HG03175 (cell line): ENCODE measurements around the gene RAB31.
A peak's percentile ranks its signal among the peaks of the same experiment; 100 is the strongest.
"Not testable (repeated sequence)": the region's sequence is repeated elsewhere in the genome, so short reads cannot be mapped to it uniquely, and the experiment has no call there.

Source experiments
- ATAC-seq: cut with Tn5 transposase; IDR thresholded peaks from one replicate; pipeline ENCODE4 v1.9.1; 2021; ENCODE audit warnings: mild to moderate bottlenecking, moderate library complexity; ENCODE audit not compliant: unreplicated experiment

Gene RAB31

GRCh38 chr18:9757827-9758621 lies 49.9 kb downstream of the RAB31 start:
- ATAC-seq = no peak

- no peak for ATAC-seq
These were observed 50.5 kb downstream of the RAB31 start for GRCh38 chr18:9758624-9759075.

GRCh38 chr18:9760641-9761040 lies 52.5 kb downstream of the RAB31 start:
- ATAC-seq = no peak

DNA sequence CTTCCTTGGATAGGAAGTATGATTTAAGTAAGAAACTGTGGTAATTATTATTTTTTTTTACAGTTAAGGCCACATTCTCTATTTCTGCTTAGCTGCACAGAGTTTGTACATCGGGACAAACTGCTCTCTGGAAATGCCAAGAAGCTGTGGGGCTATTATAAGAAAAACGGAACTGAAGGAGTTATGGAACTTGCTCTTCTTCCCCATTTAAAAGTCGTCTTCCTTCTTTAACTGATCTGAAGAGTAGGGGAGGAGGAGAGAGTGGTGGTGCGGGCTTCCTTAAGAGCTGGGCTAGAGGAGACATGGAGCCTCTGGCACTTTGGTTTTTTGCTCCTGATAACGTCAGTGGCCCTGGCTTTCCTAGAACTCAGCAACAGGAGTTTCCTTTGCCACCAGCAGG lies 54.4 kb downstream of the RAB31 start:
- no peak for ATAC-seq

DNA sequence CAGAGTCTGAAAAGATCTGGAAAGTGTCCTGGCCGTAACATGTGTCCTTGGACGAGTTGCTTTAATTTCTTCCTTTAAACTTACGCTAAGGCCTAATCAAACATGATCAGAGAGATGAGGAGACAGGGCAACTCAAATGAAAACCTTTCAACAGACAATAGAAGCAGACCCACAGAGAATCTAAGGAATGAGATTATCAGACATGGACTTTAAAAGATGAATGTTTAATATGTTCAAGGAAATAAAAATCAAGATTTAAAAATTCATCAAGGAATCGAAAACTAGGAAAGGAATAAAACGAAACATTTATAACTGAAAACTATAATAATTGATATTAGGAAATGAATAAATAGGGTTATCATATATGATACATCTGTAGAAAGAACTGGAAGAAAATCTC lies 55.1 kb downstream of the RAB31 start:
- ATAC-seq = no peak

DNA sequence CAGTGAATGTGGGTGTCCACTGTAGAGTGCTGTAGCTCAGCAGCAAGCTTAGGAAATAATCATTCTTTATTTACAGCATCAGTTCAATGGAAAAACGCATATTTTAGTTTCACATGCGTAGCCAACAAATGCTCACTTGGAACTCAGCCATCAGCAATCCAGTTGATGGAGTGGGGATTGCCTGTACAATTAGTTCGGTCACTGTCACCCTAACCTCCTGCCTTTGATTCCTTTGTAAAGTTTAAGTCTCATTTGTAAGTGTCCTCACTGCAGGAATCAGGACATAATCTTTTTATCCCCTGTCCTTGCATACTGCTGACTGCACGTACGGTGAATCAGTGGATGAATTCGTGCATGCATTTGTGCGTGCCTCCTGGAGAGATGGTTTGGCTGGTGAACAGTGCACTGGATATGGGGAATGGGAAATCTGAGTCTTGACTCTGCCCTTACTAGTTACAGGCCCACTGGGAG lies 55.9 kb downstream of the RAB31 start:
- ATAC-seq = no peak

GRCh38 chr18:9765501-9765900 lies 57.4 kb downstream of the RAB31 start:
- ATAC-seq = no peak

DNA sequence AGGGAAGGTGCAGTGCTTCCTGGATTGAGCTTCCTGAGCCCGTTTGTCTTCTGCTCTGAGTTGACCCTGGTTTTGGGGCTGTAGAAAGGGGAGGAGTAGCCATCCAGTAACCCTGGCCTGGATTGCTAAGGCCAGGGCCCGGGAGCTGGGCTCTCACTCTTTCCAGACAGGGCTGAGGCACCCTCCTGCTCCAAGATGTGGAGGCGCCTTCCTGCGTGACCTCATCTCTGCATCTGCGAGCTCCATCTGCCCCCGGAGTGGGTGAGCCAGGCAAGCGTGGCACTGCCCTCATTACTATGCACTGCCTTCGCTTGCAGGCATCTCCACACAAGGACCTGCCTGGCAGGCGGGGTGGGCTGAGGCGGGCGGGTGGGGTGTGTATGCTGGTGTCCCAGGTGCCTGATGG lies 58.0 kb downstream of the RAB31 start:
- ATAC-seq = no peak

DNA sequence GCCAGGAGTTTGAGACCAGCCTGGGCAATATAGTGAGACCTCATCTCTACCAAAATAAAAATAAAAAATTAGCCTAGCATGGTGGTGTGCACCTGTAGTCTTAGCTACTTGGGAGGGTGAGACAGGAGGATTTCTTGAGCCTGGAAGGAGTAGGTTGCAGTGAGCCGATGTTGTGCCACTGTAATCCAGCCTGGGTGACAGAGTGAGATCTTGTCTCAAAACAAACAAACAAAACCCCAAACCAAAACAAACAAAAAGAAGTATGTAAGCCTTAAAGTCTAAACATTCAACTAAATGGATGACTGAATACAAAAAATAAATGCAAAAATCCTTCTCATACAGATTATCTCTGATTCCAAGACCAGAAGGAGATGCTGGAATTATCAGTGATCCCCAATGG lies 58.6 kb downstream of the RAB31 start:
- no peak for ATAC-seq

GRCh38 chr18:9768071-9768691 lies 60.1 kb downstream of the RAB31 start:
- not testable (repeated sequence) for ATAC-seq

DNA sequence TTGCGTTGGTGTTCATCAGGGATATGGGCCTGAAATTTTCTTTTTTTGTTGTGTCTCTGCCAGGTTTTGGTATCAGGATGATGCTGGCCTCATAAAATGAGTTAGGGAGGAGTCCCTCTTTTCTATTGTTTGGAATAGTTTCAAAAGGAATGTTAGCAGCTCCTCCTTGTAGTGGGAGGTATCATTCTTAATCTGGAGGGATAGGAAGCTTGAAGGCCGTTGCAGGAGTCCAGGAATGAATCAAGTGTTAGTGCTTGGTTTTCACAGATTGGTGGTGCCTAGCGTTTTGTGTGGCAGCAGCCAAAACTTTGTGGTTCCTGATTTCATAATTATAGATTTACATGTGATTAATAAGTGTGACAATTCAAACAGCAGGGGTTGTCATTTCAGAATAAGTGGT lies 62.0 kb downstream of the RAB31 start:
- not testable (repeated sequence) for ATAC-seq

- ATAC-seq = peak; percentile 81
These were observed 63.3 kb downstream of the RAB31 start for GRCh38 chr18:9771261-9771976.

GRCh38 chr18:9771977-9772660 lies 64.0 kb downstream of the RAB31 start:
- no peak for ATAC-seq

DNA sequence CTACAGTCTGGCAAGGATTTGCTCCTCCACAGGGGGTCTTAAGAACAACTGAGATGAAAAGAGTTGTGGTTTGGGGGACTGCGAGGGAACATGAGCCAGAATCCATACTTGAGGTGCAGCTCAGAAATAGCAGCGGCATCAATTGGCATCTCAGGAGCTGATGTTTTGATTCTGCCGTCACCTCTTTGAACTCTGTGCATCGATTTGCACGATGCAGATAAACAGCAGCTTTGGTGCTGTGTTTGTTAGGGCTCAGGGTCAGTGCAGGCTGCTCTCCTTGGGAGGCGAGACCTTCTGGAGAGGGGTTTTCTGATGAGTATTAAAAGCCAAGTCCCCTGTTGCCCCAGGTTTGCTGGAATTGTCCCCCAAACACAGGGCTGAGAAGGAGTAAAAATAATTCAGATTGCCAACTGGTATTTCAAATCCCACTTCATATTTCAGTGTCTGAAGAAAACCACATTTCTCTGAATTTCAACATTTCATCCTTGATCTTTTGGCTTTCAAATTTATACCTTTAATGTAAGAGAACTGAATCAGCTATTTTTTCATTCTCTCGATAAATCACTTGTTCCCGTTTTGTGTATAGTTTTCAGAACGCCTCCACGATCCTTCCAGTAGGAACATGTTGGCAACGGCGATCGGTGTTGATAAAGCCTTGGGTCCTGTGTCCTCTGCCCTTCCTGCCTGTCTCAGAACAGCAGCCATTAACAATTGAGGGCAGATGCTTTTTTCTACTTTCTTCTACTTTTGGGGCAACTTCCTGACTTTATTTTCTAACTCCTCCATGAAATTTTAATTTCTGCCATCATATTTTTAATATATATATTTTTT lies 65.0 kb downstream of the RAB31 start:
- ATAC-seq = no peak

DNA sequence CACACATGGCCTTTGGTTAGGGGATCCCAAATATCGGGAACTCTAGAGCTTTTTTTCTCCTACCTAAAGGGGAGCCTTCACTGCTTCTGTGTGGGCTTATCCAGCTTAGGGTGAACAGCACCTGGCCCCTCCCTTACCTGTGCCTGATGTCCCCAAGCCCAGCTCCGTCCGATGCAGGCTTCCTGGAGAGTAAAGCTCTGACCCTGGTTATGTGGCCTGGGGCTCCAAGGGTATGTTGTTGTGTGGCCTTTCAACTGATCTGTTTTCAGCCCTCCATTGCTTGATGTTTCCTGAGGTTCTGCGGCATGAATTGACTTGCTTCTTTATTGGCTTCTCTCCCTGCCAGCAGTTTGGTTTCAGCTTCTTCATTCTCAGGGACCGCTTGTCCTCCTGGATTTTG lies 66.0 kb downstream of the RAB31 start:
- ATAC-seq = no peak

- no peak for ATAC-seq
These were observed 67.1 kb downstream of the RAB31 start for GRCh38 chr18:9775178-9775577.

DNA sequence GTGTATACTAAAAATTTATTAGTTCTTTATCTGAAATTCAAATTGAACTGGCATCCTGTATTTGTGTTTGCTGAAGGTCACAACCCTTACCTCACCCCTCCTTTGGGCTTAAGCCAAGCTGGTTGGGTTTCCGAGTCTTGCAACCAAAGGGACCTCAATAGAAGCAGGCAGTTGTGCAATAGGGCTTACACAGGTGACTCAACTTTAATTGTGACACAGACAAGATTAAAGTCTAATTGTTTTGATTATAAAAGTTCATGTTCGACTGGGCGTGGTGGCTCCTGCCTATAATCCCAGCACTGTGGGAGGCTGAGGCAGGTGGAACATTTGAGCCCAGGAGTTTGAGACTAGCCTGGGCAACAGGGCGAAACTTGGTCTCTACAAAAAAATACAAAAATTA lies 71.5 kb downstream of the RAB31 start:
- ATAC-seq = no peak

GRCh38 chr18:9782073-9782857 lies 74.2 kb downstream of the RAB31 start:
- ATAC-seq = no peak

DNA sequence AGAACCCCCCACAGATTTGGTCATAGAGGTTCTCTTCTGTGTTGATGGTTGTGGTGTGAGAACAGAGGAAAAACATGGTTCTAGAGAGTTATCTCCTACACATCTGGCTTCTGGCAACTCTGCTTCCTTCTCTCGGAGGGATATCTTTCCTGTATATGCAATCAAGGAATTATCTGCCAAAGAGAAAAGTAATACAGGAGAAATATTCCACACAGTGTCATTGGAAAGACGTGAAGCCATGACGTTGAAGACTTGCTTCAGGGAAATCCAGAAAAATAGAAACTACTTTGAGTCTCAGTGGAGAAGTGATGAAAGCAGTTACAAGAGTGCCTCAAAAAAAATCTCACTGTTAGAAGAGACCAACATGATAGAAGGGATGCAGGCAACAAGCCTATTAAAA lies 78.5 kb downstream of the RAB31 start:
- no peak for ATAC-seq

DNA sequence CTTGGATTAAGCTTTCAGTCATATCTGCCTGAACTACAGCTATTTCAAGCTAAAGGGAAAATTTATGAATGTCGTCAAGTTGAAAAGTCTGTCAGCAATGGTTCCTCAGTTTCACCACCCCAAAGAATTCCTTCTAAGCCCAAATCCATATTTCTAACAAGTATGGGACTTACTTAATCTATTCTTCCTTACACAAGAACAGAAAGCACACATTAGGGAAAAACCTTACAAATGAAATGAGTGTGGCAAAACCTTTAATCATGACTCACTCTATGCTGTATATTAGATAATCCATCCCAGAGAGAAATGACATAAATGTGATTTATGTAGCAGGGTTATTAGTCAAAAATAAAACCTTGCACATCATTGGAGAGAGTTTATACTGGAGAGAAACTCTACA lies 78.9 kb downstream of the RAB31 start:
- no peak for ATAC-seq
